Neuronal stem cell (in vitro differentiated cells): Measurements from ENCODE around the gene LPP.

Experiments used
- DNase-seq: peaks from one replicate; pipeline ENCODE4 v3.0.0-alpha.2; 2013; ENCODE audit warnings: low spot score
- H2AFZ ChIP-seq: one replicate; pipeline ENCODE4 v1.6.1; 2013; ENCODE audit warnings: mild to moderate bottlenecking, low read length, inconsistent platforms
- H2AK5ac ChIP-seq: 2 replicates; pipeline ENCODE4 v1.6.1; 2013; ENCODE audit warnings: low read depth, mild to moderate bottlenecking, inconsistent platforms, low read length, moderate library complexity, mixed read lengths
- H2BK120ac ChIP-seq: 2 replicates; pipeline ENCODE4 v1.6.1; 2013; ENCODE audit warnings: low read depth, mild to moderate bottlenecking, inconsistent platforms, low read length, moderate library complexity, mixed read lengths
- H2BK12ac ChIP-seq: one replicate; pipeline ENCODE4 v1.6.1; 2013; ENCODE audit warnings: low read length, inconsistent platforms
- H2BK15ac ChIP-seq: 2 replicates; pipeline ENCODE4 v1.6.1; 2013; ENCODE audit warnings: mild to moderate bottlenecking, low read length, inconsistent platforms, mixed read lengths
- H2BK5ac ChIP-seq: one replicate; pipeline ENCODE4 v1.6.1; 2013; ENCODE audit warnings: inconsistent platforms, mild to moderate bottlenecking, low read length, moderate library complexity
- H3K14ac ChIP-seq: one replicate; pipeline ENCODE4 v1.6.1; 2013; ENCODE audit warnings: low read length, inconsistent platforms
- H3K18ac ChIP-seq: 2 replicates; pipeline ENCODE4 v1.6.1; 2013; ENCODE audit warnings: low read length, inconsistent platforms
- H3K23ac ChIP-seq: 2 replicates; pipeline ENCODE4 v1.6.1; 2013; ENCODE audit warnings: low read depth, mild to moderate bottlenecking, mixed read lengths, low read length, inconsistent platforms; ENCODE audit not compliant: poor library complexity
- H3K27ac ChIP-seq: replicated peaks from 3 replicates; pipeline ENCODE4 v1.5.1; 2013; ENCODE audit warnings: low read length, inconsistent platforms
- H3K27me3 ChIP-seq, 3 experiments: 2 replicates each; pipeline ENCODE4 v1.6.1; 2013; ENCODE audit warnings: low read length in 3 of 3, mild to moderate bottlenecking in 2 of 3, inconsistent platforms in 1 of 3, low read depth in 1 of 3, mixed read lengths in 1 of 3, moderate library complexity in 1 of 3; ENCODE audit not compliant: control insufficient read depth in 3 of 3, insufficient read depth in 3 of 3
- H3K36me3 ChIP-seq, 2 donors: replicated peaks in 1 of 2; 2 replicates each; pipeline ENCODE4 v1.6.1; 2013; ENCODE audit warnings: low read length in 2 of 2; ENCODE audit not compliant: control insufficient read depth in 2 of 2, insufficient read depth in 2 of 2
- H3K4ac ChIP-seq: 2 replicates; pipeline ENCODE4 v1.6.1; 2013; ENCODE audit warnings: inconsistent platforms, mild to moderate bottlenecking, low read length, moderate library complexity
- H3K4me1 ChIP-seq, 2 donors: 1 replicate in 1 of 2; 2 replicates in 1 of 2; pipeline ENCODE4 v1.6.1; 2013; ENCODE audit warnings: low read length in 2 of 2, low read depth in 1 of 2; ENCODE audit not compliant: control insufficient read depth in 2 of 2, insufficient read depth in 1 of 2
- H3K4me2 ChIP-seq: one replicate; pipeline ENCODE4 v1.6.1; 2013; ENCODE audit warnings: mild to moderate bottlenecking, low read length, inconsistent platforms; ENCODE audit not compliant: insufficient read depth, poor library complexity, severe bottlenecking
- H3K4me3 ChIP-seq, 2 donors: 2 replicates each; pipeline ENCODE4 v1.5.1; 2013; ENCODE audit warnings: low read length in 2 of 2, mild to moderate bottlenecking in 2 of 2, inconsistent platforms in 1 of 2, moderate library complexity in 1 of 2
- H3K79me1 ChIP-seq: one replicate; pipeline ENCODE4 v1.6.1; 2013; ENCODE audit warnings: low read depth, mild to moderate bottlenecking, inconsistent platforms, low read length, moderate library complexity
- H3K9ac ChIP-seq: one replicate; pipeline ENCODE4 v1.6.1; 2013; ENCODE audit warnings: mild to moderate bottlenecking, low read depth, low read length, inconsistent platforms; ENCODE audit not compliant: poor library complexity
- H3K9me3 ChIP-seq, 2 donors: replicated peaks in 1 of 2; 2 replicates each; pipeline versions ENCODE3 to v1.6.1; 2013; ENCODE audit warnings: low read length in 2 of 2, mild to moderate bottlenecking in 2 of 2, inconsistent platforms in 1 of 2, low read depth in 1 of 2, mixed read lengths in 1 of 2, moderate library complexity in 1 of 2; ENCODE audit not compliant: control insufficient read depth in 2 of 2, insufficient read depth in 1 of 2
- H4K8ac ChIP-seq: one replicate; pipeline ENCODE4 v1.6.1; 2013; ENCODE audit warnings: low read depth, mild to moderate bottlenecking, inconsistent platforms, low read length, moderate library complexity
- H4K91ac ChIP-seq: one replicate; pipeline ENCODE4 v1.6.1; 2013; ENCODE audit warnings: low read length, low read depth, mild to moderate bottlenecking, inconsistent platforms; ENCODE audit not compliant: poor library complexity
- WGBS, 2 donors: extraction: QIAGEN DNeasy Blood & Tissue Kit; methylation state at CpG; one replicate each; pipeline ENCODE4 v1.1.7; 2013; ENCODE audit warnings: missing lambda C conversion rate in 2 of 2, mixed read lengths in 1 of 2; ENCODE audit not compliant: insufficient read length in 2 of 2, insufficient replicate concordance in 1 of 2; ENCODE audit errors: extremely low coverage in 2 of 2; 5-methylcytosine and 5-hydroxymethylcytosine counted together

Gene LPP

DNA sequence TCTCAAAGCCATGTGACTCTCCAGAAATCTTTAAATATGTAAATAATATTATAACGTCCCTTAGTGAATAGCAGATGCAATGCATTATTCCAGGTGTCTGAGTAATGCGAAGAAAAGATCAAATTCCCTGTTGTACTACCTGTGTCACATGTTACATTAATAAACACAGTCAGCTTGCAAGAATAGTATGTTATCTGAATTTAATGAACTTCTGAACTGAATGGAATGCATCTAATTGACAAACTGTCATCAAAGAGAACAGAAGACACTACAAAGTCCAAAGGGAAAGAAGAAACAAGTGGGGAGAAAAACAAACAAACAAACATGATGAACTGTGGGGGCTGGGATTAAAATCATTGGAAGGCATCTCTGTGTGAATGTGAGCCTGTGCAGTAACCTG, 508.8 kb downstream of the LPP start:
- H2AK5ac ChIP-seq, result no peak overlapping the region
- no peak overlapping the region for H3K4me2 ChIP-seq
- no peak overlapping the region for H3K27ac ChIP-seq
- no peaks in the 10 kb centered on the region for H3K79me1 ChIP-seq
- H2BK120ac ChIP-seq, result no peak overlapping the region
- H3K9ac ChIP-seq, result no peak overlapping the region
- H2BK5ac ChIP-seq, result no peak overlapping the region
- H4K91ac ChIP-seq, result no peak overlapping the region
- no peak overlapping the region for H3K23ac ChIP-seq
- H3K4me1 ChIP-seq, result no peaks in the 10 kb centered on the region
- H4K8ac ChIP-seq, result no peak overlapping the region
- WGBS, 2 donors, result no CpG with 5 or more reads among the region's 2 CpGs
- H3K36me3 ChIP-seq, result no peaks in the 10 kb centered on the region
- no peak overlapping the region for H3K14ac ChIP-seq
- H3K4ac ChIP-seq, result no peak overlapping the region
- H3K27me3 ChIP-seq, result no peaks in the 10 kb centered on the region
- H3K9me3 ChIP-seq, result no peaks in the 10 kb centered on the region
- no peak overlapping the region for H2AFZ ChIP-seq
- no peak overlapping the region for H2BK12ac ChIP-seq
- no peak for DNase-seq
- no peak overlapping the region for H3K4me3 ChIP-seq
- no peak overlapping the region for H2BK15ac ChIP-seq
- no peak overlapping the region for H3K18ac ChIP-seq

GRCh38 chr3:188663839-188664238, 509.9 kb downstream of the LPP start:
- H3K18ac ChIP-seq, result no peak overlapping the region
- no peaks in the 10 kb centered on the region for H3K27me3 ChIP-seq
- no CpG with 5 or more reads among the region's 5 CpGs for WGBS, 2 donors
- H2BK12ac ChIP-seq, result no peak overlapping the region
- no peak overlapping the region for H3K4ac ChIP-seq
- no peaks in the 10 kb centered on the region for H3K4me1 ChIP-seq
- H3K36me3 ChIP-seq, result no peaks in the 10 kb centered on the region
- DNase-seq, result no peak
- no peak overlapping the region for H2AK5ac ChIP-seq
- H3K23ac ChIP-seq, result no peak overlapping the region
- no peak overlapping the region for H3K4me2 ChIP-seq
- H3K79me1 ChIP-seq, result no peaks in the 10 kb centered on the region
- H3K27ac ChIP-seq, result no peak overlapping the region
- H4K91ac ChIP-seq, result no peak overlapping the region
- H3K4me3 ChIP-seq, result no peak overlapping the region
- H3K14ac ChIP-seq, result no peak overlapping the region
- H2AFZ ChIP-seq, result no peak overlapping the region
- H3K9me3 ChIP-seq, result no peaks in the 10 kb centered on the region
- no peak overlapping the region for H2BK120ac ChIP-seq
- H2BK15ac ChIP-seq, result no peak overlapping the region
- no peak overlapping the region for H3K9ac ChIP-seq
- no peak overlapping the region for H2BK5ac ChIP-seq
- H4K8ac ChIP-seq, result no peak overlapping the region

DNA sequence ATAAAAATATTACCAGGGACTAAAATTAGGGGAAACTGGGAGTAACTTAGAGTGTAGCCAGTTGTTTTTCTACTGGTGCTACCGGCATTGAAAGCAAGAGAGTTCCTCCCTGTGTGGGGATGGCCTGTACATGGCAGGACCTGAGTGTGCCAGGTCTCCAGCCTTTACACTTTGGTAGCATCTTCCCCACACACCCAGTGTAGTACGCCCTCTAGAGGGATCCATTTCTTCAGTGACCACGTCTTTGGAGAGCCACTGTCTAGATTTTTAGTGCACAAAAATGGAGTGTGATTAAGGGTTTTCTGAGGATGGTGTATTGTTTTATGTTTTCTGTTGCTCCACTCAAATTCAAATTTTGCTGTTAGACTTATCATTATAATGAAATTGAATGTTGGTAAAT, 510.8 kb downstream of the LPP start:
- Histone ChIP-seq H3K27ac (no peak overlapping the region), H3K18ac (no peak overlapping the region), H3K9me3 (no peaks in the 10 kb centered on the region), H3K9ac (no peak overlapping the region), H4K8ac (no peak overlapping the region), H3K14ac (no peak overlapping the region), H3K4me2 (no peak overlapping the region), H3K27me3 (no peaks in the 10 kb centered on the region), H2AK5ac (no peak overlapping the region), H2AFZ (no peak overlapping the region), H3K23ac (no peak overlapping the region), H3K79me1 (no peaks in the 10 kb centered on the region), H3K4ac (no peak overlapping the region), H4K91ac (no peak overlapping the region), H2BK120ac (no peak overlapping the region), H3K36me3 (no peaks in the 10 kb centered on the region), H3K4me3 (no peak overlapping the region), H2BK15ac (no peak overlapping the region), H3K4me1 (no peaks in the 10 kb centered on the region), H2BK12ac (no peak overlapping the region), H2BK5ac (no peak overlapping the region)
- no CpG with 5 or more reads among the region's 3 CpGs for WGBS, 2 donors
- DNase-seq, result no peak

GRCh38 chr3:188667926-188668325, 514.0 kb downstream of the LPP start:
- Histone ChIP-seq H4K8ac (no peak overlapping the region), H3K79me1 (no peaks in the 10 kb centered on the region), H3K36me3 (no peaks in the 10 kb centered on the region), H2BK120ac (no peak overlapping the region), H3K9ac (no peak overlapping the region), H4K91ac (no peak overlapping the region), H3K4ac (no peak overlapping the region), H3K27me3 (no peaks in the 10 kb centered on the region), H3K4me3 (no peak overlapping the region), H2BK5ac (no peak overlapping the region), H2BK15ac (no peak overlapping the region), H2BK12ac (no peak overlapping the region), H3K23ac (no peak overlapping the region), H3K14ac (no peak overlapping the region), H2AFZ (no peak overlapping the region), H3K9me3 (no peaks in the 10 kb centered on the region), H3K4me1 (no peaks in the 10 kb centered on the region), H2AK5ac (no peak overlapping the region), H3K27ac (no peak overlapping the region), H3K4me2 (no peak overlapping the region), H3K18ac (no peak overlapping the region)
- DNase-seq, result no peak
- no CpG with 5 or more reads among the region's 2 CpGs for WGBS, 2 donors
